Left lobe of liver (tissue), 2 donors: ENCODE results near the gene MALT1. TPM values are rescaled to one million over a fixed set of nuclear protein-coding genes. Genes with fewer than 3 reads are reported as not detected.
"Not testable (repeated sequence)": the region's sequence is repeated elsewhere in the genome, so short reads cannot be mapped to it uniquely, and the experiment has no call there.

Experiments used
- ATAC-seq: fragments of 200-7000 bp; cut with Tn5 transposase; one replicate; pipeline ENCODE4 v1.9.1; 2020; ENCODE audit warnings: mild to moderate bottlenecking, moderate library complexity
- DNase-seq: peaks from one replicate; pipeline ENCODE4 v3.0.0-alpha.2; 2020; ENCODE audit warnings: low spot score
- total RNA-seq: library from RNA; stranded (reverse); gene quantifications from one replicate; pipeline ENCODE4 v1.2.1, GENCODE V29; 2021
- donor health status: DM: no; HTN: no; CAD: no; lungs with moderate emphysema.
- donor health status: DM: no; HTN: yes; CAD: no.

Gene MALT1
- total RNA-seq, 1 donor from 2014 or later, result 10.4 TPM

DNA sequence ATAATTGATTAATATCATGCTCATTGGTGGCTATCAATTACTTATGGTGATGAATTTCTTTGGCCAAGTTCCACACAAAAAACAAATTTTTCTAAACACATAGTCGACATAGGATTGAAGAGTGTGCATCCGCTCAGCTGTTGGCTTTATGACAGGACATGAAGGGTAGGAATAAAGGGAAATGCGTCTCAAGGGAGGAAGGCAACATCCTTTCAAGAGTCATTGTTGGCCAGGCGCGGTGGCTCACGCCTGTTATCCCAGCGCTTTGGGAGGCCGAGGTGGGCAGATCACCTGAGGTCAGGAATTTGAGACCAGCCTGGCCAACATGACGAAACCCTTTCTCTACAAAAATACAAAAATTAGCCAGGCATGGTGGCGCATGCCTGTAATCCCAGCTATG lies 20.4 kb upstream of the MALT1 start:
- not testable (repeated sequence) for ATAC-seq, DNase-seq

DNA sequence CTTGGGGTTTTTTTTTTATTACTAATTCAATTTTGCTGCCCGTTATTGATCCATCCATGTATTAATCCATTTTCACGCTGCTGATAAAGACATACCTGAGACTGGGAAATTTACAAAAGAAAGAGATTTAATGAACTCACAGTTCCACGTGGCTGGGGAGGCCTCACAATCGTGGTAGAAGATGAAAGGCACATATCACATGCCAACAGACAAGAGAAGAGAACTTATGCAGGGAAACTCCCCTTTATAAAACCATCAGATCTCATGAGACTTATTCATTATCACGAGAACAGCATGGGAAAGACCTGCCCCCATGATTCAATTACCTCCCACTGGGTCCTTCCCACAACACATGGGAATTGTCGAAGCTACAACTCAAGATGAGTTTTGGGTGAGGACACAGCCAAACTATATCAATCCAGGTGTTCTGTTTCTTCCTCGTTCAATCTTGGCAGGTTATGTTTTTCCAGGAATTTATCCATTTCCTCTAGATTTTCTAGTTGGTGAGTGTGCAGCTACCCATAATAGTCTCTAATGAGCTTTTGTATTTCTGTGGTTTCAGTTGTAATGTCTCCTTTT lies 18.0 kb upstream of the MALT1 start:
- DNase-seq, ATAC-seq: not testable (repeated sequence)

DNA sequence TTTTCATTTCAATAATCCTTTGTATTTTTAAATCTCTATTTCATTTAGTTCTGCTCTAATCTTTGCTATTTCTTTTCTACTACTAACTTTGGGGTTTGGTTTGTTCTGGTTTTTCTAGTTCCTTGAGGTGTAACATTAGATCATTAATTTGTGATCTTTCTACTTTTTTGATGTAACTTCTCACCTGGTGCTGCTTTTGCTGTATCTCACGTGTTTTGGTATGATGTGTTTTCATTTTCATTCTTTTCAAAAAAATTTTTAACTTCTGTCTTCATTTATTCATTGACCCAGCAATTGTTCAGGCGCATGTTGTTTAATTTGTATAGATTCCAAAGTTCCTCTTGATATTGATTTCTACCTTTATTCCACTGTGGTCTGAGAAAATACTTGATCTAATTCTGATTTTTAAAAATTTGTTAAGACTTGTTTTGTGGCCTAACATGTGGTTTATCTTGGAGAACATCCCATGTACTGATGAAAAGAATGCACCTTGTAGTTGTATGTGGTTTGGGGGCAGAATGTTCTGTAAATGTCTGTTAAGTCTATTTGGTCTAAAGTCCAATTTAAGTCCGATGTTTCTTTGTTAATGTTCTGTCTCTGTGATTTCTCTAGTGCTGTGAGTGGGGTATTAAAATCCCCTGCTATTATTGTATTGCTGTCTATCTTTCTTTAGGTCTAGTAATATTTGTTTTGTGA lies 17.3 kb upstream of the MALT1 start:
- no peak for DNase-seq
- ATAC-seq, result peak; percentile 72

DNA sequence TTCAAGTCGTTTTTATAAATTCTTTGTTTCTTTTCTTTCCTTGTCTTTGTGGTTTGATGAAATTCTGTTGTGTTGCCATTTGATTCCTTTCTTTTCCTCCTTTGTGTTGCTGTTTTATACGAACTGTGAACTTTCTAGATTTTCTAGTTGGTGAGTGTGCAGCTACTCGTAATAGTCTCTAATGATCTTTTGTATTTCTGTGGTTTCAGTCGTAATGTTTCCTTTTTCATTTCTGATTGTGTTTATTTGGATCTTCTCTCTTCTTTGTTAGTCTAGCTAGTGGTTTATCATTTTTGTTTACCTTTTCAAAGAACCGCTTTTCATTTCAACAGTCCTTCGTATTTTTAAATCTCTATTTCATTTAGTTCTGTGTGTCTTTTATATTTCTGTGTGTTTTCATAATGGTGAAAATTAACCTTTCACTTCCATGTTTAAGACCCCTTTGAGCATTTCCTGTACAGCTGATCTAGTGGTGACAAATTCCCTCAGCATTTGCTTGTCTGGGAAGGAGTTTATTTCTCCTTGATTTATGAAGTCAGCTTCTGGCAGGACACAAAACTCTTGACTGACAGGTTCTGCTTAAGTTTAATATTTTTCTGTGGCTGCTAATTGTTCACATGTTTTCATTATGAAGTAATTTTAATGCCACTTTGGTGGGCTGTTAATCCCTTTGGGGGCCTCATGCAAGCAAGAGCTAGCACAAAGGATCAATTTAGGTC lies 16.2 kb upstream of the MALT1 start:
- no peak for DNase-seq
- no peak for ATAC-seq

DNA sequence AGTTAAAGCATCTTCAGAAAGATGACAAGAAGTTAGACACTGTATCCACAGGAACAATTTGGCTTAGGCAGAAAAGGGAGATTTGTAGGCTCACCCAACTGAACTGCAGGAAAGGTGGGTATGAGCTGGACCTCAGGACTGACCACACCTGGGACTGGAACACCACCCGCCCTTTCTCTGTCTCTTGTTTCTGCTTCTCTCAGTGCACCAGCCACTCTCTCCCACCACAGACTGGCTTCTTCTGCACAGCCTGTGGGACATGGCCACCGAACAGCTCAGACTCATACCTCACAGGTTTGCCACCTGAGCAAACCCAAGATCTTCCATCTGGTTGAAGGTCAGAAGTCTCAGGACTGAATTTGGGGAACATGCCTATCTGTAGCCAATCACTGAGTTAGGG lies 14.2 kb upstream of the MALT1 start:
- DNase-seq (no peak), ATAC-seq (no peak)

DNA sequence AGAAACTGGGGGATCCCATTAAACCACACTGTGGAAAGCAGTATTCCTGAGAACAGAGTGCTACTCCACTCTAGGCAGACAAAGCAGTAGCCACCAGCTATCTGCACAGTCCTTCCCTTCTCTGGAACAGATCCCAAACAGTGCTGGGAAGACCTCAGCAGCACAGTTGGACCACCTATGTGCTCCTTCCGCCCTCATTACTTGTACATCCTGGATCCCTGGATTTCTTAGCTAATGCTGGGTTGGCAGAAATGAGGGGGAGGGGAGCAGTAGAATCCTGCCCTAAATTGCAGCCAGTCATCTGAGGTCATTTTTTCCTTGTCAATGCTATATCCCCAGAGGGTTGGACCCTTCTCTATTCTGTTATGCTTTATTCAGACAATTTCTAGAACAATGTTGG lies 13.8 kb upstream of the MALT1 start:
- DNase-seq, result no peak
- ATAC-seq, result no peak

DNA sequence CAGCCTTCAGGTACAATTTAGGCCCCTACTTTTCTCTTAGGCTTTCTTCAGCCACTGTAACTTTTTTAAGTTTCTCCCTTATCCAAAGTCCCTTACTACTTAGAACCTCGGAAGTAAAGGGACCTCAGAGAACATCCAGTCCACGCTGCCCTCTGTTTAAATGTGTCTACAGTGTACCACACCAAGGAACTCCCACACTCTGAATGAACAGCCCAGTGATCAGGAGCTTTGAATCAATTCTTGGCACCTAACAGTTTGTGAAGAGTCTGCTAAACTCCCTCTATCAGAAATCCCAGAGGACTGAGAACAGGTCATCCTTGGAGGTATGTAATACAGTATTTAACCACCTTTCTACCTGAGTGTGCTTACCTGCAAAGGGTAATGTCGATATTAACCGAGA lies 11.6 kb upstream of the MALT1 start:
- DNase-seq (no peak), ATAC-seq (peak; percentile 57)

DNA sequence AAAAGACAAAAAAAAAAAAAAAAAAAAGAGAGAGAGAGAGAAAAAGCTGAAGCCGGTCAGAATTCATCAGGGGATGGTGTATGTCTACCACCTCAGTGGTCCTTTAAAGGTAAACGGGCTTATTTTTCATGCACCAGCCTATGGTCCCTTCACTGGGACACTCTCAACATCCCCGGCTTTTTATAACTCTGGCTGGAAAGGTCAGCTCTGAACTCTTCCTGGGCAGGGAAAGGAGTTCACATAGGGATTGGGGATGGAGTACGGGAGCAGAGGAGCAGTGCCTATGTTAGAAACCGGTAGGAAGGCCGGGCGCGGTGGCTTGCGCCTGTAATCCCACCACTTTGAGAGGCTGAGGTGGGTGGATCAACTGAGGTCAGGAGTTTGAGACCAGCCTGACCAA lies 10.3 kb upstream of the MALT1 start:
- ATAC-seq (no peak), DNase-seq (no peak)

DNA sequence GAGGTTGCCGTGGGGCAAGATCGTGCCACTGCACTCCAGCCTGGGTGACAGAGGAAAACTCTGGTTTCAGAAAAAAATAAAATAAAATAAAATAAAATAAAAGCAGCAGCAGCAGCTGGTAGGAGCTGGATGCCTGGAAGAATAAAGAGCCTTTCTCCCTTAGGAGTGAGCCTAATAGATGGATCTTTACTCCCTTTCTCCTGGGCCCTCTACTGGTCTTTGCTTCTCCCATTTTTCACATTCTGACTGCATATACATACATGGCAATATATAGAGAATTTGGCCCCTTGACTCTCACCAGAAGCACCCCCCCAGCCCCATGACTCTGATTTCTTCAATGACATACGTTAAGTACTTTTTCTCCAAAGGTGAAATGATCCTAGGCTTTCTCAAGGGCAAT lies 9.8 kb upstream of the MALT1 start:
- peak; percentile 89 for ATAC-seq
- DNase-seq, result no peak

DNA sequence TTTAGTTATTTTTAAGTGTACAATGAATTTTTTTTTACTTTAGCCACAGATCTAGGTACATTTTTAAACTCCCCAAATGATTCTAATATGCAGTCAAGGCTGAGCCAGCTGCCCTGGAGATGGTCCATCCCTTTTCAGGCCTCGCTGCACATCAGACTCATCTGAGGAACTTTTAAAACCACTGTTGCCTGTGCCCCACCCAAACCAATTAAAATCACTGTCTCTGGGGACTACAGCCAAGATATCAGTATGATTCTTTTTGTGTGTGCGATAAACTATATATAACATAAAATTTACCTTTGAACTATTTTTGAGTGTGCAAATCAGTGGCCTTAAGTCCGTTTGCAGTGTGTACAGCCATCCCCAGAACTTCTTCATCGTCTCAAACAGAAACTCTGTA lies 9.1 kb upstream of the MALT1 start:
- DNase-seq (no peak), ATAC-seq (no peak)

DNA sequence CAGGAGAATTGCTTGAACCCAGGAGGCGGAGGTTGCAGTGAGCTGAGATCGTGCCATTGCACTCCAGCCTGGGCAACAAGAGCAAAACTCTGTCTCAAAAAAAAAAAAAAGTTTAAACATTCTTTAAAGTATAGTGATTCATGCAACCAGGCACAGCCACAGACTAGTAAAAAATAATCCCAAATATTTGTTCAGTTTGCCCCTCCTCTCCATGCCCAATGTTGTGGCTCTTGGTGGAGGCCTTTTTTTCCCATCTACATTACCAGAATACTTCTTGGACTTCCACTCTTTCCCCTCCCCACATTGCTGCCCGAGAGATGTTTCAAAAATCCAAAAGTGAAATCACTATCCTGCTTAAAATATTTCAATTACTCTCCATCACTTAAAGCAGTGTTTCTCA lies 5.1 kb upstream of the MALT1 start:
- DNase-seq, result no peak
- ATAC-seq, result no peak

DNA sequence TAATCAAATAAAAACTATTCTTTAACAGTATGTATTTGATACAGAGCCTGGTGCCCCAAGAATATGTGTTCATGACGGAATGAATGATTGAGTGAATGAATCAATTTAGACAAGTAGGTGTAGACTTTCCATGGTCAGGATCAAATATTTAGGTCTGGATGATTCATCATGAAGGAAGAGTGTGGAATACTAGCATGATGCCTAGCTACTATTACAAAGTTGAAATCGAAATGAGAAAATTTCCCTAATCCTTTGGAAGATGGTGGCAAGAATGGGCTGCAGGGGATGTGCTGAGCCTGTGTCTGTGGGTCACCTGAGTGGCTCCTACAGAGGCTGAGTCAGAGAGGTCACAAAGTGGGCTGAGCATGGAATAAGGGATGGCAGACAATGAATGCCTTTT lies 3.1 kb upstream of the MALT1 start:
- ATAC-seq, result no peak

DNA sequence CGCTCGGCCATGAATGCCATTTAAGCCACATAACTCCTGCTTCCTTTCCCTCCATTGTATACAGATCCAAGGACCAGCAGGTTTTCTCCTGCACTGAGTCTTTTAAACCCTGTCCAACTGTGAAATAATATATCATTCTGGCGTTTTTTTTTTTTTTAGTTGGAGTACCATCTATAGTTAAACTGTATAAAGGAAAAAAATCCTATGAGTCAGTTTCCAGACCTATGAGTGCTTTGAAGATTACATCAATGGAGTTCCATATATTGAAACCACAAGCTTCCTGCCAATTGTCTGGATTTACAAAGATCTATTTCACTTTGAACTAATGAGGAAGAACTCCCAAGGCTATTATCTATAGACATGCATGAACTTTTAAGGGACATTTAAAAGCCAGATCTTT lies 2.4 kb upstream of the MALT1 start:
- DNase-seq (no peak), ATAC-seq (no peak)

More for the DNA sequence above, 3.1 kb upstream of the MALT1 start:
- DNase-seq, result no peak

DNA sequence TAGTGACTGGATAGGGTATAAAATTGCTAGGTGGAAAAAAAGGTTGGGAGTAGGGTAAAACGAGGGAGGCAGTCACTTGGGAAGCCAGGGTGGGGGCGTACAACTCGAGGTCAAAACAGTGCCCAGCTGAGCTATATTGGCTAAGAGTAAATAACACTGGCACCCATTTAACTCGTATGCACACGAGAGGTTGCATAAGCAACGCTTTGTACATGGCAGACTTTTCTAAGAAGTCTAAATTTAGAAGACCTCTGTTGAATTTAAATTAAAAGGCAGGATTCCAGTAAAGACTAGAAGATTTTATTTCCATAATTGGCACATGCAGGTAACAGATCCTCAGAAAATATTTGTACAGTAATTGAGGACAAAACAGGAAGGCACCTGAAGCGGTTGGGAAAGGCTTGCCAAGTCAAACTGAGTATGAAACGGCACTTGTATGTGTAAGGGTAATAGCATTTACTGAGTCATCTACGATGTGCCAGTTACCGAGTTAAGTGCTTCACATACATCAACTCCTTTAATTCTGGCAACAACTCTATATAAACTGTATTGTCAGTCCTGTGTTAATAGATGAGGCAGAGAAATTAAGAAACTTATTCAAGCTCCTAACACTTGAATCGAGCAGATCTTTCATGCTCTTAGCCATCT lies 1.4 kb upstream of the MALT1 start:
- DNase-seq (no peak), ATAC-seq (no peak)

DNA sequence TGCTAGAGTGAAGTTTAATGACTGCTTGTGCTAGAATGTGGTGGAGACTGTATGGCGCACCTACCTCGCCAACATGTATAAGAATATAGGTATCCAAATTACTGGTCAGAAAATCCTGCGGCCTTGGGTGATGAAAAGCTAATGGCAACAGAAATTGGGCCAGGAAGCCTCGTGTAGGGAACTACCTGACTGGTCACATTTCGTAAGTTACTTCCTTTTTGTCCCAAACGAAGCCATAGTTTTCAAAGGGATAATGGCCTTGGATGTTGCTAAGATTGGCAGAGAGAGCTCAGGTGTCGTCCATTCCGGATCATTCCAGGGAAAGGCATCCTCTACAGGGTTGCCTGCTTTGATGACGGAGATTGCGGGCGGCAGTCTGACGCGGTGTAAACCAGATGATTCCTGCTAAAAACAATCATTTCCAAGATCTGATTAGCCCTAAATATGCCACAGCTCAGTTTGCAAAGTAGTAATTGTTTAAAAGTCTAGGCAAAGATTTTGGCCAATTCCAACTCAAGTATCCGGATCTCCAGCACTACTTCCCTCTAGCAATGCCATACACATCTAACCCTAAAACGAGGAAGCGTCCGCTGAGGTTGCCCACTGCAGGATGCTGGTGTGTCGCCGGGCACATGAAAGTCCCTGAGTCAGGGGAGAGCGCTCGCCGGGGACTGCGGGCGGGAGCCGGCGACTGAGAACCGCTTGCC lies 708 bp upstream of the MALT1 start:
- ATAC-seq, result no peak
- DNase-seq, result no peak

DNA sequence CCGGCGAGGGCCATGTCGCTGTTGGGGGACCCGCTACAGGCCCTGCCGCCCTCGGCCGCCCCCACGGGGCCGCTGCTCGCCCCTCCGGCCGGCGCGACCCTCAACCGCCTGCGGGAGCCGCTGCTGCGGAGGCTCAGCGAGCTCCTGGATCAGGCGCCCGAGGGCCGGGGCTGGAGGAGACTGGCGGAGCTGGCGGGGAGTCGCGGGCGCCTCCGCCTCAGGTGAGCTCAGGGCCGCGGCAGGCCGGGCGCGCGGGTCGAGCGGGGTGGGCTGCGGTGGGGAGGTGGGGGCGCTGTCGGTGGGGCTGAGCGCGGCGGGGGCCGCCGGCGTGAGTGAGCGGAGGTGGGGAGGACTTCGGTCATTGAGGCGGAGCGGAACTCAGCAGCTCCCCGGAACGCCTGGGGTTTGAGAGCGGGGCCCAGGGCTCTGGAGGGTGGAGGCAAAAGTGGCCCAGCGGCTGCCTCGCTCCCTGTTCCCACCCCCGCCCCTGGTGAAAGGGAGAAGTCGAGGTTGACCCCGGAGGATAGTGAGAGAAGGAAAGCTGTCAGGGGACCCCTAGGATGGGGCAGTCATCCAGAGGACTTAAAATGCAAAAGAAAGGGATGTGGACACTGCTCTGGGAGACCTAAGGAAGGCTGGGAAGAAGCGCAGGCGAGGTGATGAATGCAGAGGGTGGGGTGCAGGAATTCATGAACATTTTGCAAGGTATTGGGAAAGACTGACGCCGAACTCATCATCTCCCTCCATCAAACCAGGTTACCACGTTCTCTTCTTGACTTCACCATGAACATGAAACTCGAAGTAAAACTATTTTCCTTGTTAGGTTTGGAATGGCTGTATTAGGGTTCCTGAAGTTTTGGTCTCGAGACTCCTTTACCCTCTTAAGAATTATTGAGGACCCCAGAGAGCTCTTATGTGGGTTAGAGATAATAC lies 633 bp downstream of the MALT1 start:
- peak; percentile 64 for ATAC-seq
- DNase-seq, result peak; percentile 69

DNA sequence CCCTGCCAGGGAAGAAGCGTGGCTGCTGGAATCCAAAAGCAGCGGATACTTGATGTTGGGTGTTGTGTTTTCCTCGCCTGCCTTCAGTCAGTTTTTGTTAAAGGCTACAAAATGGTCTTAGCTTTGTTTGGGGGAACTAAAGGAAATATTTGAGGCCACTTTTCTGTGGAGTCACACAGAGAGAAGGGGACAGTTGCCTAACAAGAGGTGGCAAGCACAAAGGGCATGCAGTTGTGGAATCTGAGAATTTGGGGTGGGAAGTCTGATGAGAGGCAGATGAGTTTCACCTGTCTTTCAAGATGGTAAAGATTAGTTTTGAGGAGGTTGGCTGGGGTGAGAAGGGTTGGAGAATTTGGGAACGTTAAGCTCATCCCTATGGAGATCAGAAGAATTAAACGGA lies 2.9 kb downstream of the MALT1 start:
- ATAC-seq, result no peak
- no peak for DNase-seq

DNA sequence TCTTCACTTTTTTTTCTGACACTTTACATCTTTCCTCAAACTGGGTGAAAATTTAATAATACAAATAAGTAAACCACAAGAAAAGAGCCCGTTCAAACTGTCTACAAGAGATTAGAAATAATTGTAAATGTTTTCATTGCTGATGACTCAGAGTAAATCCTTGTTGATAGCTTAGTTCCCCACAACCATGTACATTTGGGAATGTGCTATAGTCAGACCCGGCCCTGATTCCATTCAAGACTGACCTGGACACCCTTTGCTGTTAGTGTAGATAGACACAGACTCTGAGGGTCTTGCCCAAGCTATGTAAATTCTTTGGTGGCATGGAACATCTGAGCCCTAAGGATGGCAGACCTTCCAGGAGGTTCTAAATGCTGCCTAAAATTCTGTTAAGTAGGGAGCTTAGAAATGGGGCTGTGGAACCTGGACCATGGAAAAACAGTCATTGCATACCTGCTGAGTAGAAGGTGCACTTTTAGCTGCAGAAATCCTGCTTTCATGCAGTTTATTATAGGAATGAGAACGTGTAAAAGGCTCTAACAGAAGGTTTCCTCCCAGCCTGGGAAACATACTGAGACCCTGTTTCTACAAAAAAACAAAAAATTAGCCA lies 3.7 kb downstream of the MALT1 start:
- DNase-seq, result no peak
- ATAC-seq, result no peak

DNA sequence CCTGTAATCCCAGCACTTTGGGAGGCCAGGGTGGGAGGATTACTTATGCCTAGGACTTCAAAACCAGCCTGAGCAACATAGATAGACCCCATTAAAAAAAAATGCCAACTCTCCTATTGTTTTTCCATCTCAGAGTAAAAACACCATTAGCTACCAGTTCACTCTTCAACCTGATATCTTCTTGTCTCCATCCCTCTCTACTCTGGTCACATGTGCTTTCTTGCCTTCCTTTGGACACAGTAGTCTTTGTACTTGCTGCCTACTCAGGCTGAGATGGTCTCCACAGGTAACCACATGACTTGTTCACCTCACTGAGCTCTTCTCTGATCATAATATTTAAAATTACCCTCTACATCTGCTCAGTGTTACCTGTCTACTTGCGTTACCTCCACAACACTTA lies 5.0 kb downstream of the MALT1 start:
- no peak for DNase-seq
- ATAC-seq, result no peak
